ENCODE data around the gene TICRR. TPM values are rescaled to one million over a fixed set of nuclear protein-coding genes. Genes with fewer than 3 reads are reported as not detected.

Gene TICRR
- total RNA-seq, 1 experiment from 2014 or later = 45.2 TPM

DNA sequence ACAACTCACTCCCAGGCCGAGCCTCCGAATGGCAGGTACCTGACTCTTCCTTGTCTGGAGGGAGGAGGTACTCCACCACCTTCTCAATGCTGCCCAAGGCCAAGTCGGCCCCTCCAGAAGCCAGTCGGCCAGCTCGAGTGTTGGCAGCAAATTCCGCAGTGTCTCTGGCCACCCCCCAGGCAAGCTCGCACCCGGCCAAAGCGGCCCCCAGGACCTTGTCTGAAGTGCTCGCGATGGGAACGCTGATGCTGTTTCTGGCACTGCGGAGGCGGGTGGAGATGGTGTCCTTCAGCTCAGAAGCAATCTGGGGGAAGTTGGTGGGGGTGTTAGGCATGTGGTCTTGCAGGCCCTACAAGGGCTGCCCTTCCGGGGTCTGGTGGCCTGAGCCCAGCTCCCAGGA, 94.7 kb downstream of the TICRR start:
- Mint-ChIP-seq H3K4me1 (ENCODE audit: low read depth, unreplicated experiment) (peaks cover under 1% of the 10 kb centered on the region), H3K27ac (ENCODE audit: unreplicated experiment) (no peak overlapping the region), H3K36me3 (ENCODE audit: insufficient read depth, unreplicated experiment) (no peaks in the 10 kb centered on the region), H3K4me3 (ENCODE audit: low read depth, unreplicated experiment) (no peak overlapping the region), H3K27me3 (ENCODE audit: unreplicated experiment) (peaks cover 15% of the 10 kb centered on the region), H3K9me3 (ENCODE audit: low read depth, unreplicated experiment) (no peaks in the 10 kb centered on the region)
- BruUV-seq (replicated peaks) = no TSS peak
- TF ChIP-seq, protein P1, sequence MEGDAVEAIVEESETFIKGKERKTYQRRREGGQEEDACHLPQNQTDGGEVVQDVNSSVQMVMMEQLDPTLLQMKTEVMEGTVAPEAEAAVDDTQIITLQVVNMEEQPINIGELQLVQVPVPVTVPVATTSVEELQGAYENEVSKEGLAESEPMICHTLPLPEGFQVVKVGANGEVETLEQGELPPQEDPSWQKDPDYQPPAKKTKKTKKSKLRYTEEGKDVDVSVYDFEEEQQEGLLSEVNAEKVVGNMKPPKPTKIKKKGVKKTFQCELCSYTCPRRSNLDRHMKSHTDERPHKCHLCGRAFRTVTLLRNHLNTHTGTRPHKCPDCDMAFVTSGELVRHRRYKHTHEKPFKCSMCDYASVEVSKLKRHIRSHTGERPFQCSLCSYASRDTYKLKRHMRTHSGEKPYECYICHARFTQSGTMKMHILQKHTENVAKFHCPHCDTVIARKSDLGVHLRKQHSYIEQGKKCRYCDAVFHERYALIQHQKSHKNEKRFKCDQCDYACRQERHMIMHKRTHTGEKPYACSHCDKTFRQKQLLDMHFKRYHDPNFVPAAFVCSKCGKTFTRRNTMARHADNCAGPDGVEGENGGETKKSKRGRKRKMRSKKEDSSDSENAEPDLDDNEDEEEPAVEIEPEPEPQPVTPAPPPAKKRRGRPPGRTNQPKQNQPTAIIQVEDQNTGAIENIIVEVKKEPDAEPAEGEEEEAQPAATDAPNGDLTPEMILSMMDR (IDR thresholded peaks at IDR 0.05; ENCODE audit: unreplicated experiment) = no peak
- CTCF ChIA-PET = no interaction called here
- no peak for DNase-seq
- intact Hi-C loops (cut with micrococcal nuclease; ENCODE audit: unreplicated experiment) = no loop called here

DNA sequence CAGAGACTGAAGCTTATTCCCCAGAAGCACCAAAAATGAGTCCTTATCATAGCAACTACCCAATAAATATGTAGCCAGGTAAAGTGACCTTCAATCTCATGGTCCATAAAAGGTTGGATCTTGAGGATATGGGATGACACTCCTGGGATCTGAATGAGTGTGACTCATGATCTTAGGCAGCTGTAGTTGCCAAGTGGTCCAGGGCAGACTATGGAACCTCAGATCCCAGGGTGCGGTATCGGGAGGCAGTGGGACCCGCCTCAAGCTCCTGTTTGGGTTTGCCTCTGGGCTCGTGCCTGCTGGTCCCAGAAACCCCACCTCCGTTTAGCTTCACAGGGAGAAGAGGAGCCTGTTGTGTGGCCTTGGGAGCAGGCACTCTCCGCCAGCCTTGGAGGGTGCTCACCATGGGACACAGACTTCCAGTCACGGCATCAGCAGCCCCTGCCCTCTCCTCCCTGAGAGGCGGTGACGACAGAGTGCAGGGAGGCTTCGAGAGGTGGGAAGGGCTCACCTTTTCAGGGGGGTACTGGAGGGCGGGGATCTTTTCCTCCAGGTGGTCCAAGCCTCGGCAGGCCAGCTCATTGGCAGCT, 95.8 kb downstream of the TICRR start:
- Mint-ChIP-seq H3K9me3 (ENCODE audit: low read depth, unreplicated experiment) (no peaks in the 10 kb centered on the region), H3K27me3 (ENCODE audit: unreplicated experiment) (peaks cover 15% of the 10 kb centered on the region), H3K36me3 (ENCODE audit: insufficient read depth, unreplicated experiment) (no peaks in the 10 kb centered on the region), H3K27ac (ENCODE audit: unreplicated experiment) (no peak overlapping the region), H3K4me1 (ENCODE audit: low read depth, unreplicated experiment) (no peaks in the 10 kb centered on the region), H3K4me3 (ENCODE audit: low read depth, unreplicated experiment) (no peak overlapping the region)
- no TSS peak for BruUV-seq (replicated peaks)
- TF ChIP-seq, protein P1 (IDR thresholded peaks at IDR 0.05; ENCODE audit: unreplicated experiment) = no peak
- CTCF ChIA-PET = interaction anchor here (0.6 to 1.5 kb wide), 2 partner anchors 23 to 251 kb away, joined by 4 to 5 read pairs; no protein-coding TSS in a partner anchor
- intact Hi-C loops (cut with micrococcal nuclease; ENCODE audit: unreplicated experiment) = no loop called here
- no peak for DNase-seq

DNA sequence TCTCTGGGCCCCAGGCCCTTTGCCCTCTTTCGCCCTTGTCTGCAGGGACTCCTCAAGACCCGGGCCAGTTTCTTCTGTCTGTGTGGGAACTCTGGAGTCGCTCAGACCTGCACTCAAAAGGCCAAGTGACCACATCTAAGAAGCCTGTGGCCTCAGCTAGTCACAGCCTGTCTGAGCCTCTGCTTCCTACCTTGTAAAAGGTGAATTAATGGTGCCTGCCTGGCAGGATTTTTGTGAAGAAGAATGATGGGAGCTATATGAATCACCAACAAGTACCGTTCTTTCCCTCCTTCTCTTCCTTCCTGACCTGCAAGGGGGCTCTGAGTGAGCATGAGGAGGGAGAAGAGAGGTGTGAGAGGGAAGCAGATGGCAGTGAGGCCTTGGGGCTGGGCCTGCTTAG, 96.4 kb downstream of the TICRR start:
- BruUV-seq (replicated peaks) = no TSS peak
- no peak overlapping the region for H3K4me3 Mint-ChIP-seq (ENCODE audit: low read depth, unreplicated experiment)
- CTCF ChIA-PET = interaction anchor here (1.5 to 2.3 kb wide), 2 partner anchors 9 to 24 kb away, joined by 4 to 6 read pairs; no protein-coding TSS in a partner anchor
- H3K4me1 Mint-ChIP-seq (ENCODE audit: low read depth, unreplicated experiment) = no peaks in the 10 kb centered on the region
- no peaks in the 10 kb centered on the region for H3K36me3 Mint-ChIP-seq (ENCODE audit: insufficient read depth, unreplicated experiment)
- DNase-seq = no peak
- H3K27me3 Mint-ChIP-seq (ENCODE audit: unreplicated experiment) = peaks cover 15% of the 10 kb centered on the region
- H3K27ac Mint-ChIP-seq (ENCODE audit: unreplicated experiment) = no peak overlapping the region
- TF ChIP-seq, protein P1 (IDR thresholded peaks at IDR 0.05; ENCODE audit: unreplicated experiment) = no peak
- H3K9me3 Mint-ChIP-seq (ENCODE audit: low read depth, unreplicated experiment) = no peaks in the 10 kb centered on the region
- intact Hi-C loops (cut with micrococcal nuclease; ENCODE audit: unreplicated experiment) = no loop called here

DNA sequence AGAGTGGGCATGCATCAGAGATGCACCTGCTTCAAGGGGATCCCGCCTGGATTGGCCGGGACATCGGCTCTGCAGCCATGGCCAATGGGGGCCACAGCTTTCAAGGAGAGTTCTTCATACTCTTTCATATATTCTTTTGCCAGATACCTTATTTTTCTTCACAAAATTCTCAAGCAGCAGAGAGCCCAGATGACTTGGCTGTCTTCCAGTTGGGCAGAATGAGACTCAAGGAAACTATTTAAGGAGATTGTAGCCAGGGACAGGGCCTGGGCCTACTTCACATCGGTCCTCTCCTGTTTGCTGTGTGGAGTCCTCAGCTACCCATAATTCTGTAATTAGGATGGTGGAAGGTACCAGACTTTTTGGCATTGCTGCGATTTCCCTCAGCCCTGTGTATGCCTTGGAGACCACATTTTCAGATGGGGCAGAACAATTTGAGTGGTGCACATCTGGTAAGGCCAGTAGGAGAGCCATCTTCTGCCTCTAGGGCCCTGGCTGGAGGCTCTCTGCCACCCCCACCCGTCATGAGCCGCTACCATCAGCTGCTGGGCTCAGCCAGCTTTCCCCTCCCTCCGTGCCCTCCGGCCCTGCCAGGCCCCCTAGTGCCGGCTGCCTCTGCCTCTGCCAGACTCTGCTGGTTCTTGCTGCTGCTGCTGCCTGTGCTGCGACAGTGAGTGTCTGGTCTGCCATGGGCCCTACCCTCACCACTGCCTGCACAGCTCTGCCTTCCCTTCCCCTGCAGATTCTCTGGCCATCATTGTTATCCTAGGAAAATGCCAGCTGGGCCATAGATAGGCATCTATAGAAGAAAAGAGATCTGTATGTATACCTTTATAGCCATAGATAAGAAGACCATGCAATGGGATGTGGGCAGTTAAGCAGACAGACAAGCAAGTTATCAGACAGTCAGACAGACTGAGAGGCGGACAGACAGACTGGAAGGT, 97.2 kb downstream of the TICRR start:
- H3K4me1 Mint-ChIP-seq (ENCODE audit: low read depth, unreplicated experiment) = no peaks in the 10 kb centered on the region
- TF ChIP-seq, protein P1 (IDR thresholded peaks at IDR 0.05; ENCODE audit: unreplicated experiment) = no peak
- CTCF ChIA-PET = interaction anchor here (2.3 kb wide), 1 partner anchor 10 kb away, joined by 6 read pairs; no protein-coding TSS in a partner anchor
- no peak for DNase-seq
- H3K9me3 Mint-ChIP-seq (ENCODE audit: low read depth, unreplicated experiment) = no peaks in the 10 kb centered on the region
- BruUV-seq (replicated peaks) = no TSS peak
- intact Hi-C loops (cut with micrococcal nuclease; ENCODE audit: unreplicated experiment) = no loop called here
- no peak overlapping the region for H3K27ac Mint-ChIP-seq (ENCODE audit: unreplicated experiment)
- peaks cover 15% of the 10 kb centered on the region for H3K27me3 Mint-ChIP-seq (ENCODE audit: unreplicated experiment)
- no peak overlapping the region for H3K4me3 Mint-ChIP-seq (ENCODE audit: low read depth, unreplicated experiment)
- H3K36me3 Mint-ChIP-seq (ENCODE audit: insufficient read depth, unreplicated experiment) = no peaks in the 10 kb centered on the region
